Measurements from ENCODE around the gene TMEM187.
"Not testable (repeated sequence)": the region's sequence is repeated elsewhere in the genome, so short reads cannot be mapped to it uniquely, and the experiment has no call there.

TMEM187 gene

GRCh38 chrX:153973127-153974002 is 811 bp downstream of the TMEM187 start:
- DNase-seq: no peak

- DNase-seq: no peak
Observed at GRCh38 chrX:153974003-153974725, 1.6 kb downstream of the TMEM187 start.

- DNase-seq: no peak
Observed at GRCh38 chrX:153974726-153975286, 2.3 kb downstream of the TMEM187 start.

- not testable (repeated sequence) for DNase-seq
Observed at GRCh38 chrX:153980394-153980793, 7.8 kb downstream of the TMEM187 start.

- no peak for DNase-seq
Observed at GRCh38 chrX:153981231-153981630, 8.7 kb downstream of the TMEM187 start.

- DNase-seq: no peak
Observed at GRCh38 chrX:153981771-153982533, 9.4 kb downstream of the TMEM187 start.

- DNase-seq: no peak
Observed at GRCh38 chrX:153983321-153983801, 10.8 kb downstream of the TMEM187 start.

GRCh38 chrX:153984351-153985178 is 12.0 kb downstream of the TMEM187 start:
- no peak for DNase-seq

GRCh38 chrX:153988493-153988892 is 15.9 kb downstream of the TMEM187 start:
- DNase-seq: no peak

- no peak for DNase-seq
Observed at GRCh38 chrX:153989973-153990655, 17.6 kb downstream of the TMEM187 start.

GRCh38 chrX:153991013-153991580 is 18.5 kb downstream of the TMEM187 start:
- no peak for DNase-seq

GRCh38 chrX:153992180-153992579 is 19.6 kb downstream of the TMEM187 start:
- no peak for DNase-seq

GRCh38 chrX:153993079-153993478 is 20.5 kb downstream of the TMEM187 start:
- DNase-seq: no peak

GRCh38 chrX:153993978-153994377 is 21.4 kb downstream of the TMEM187 start:
- DNase-seq: no peak

- not testable (repeated sequence) for DNase-seq
Observed at GRCh38 chrX:153994398-153994797, 21.8 kb downstream of the TMEM187 start.

- DNase-seq: no peak
Observed at GRCh38 chrX:153995504-153995903, 22.9 kb downstream of the TMEM187 start.

GRCh38 chrX:153999359-154000037 is 26.9 kb downstream of the TMEM187 start:
- no peak for DNase-seq

GRCh38 chrX:154000051-154000450 is 27.5 kb downstream of the TMEM187 start:
- no peak for DNase-seq

GRCh38 chrX:154002215-154002719 is 29.7 kb downstream of the TMEM187 start:
- no peak for DNase-seq

GRCh38 chrX:154004315-154004714 is 31.8 kb downstream of the TMEM187 start:
- no peak for DNase-seq
